ENCODE measurements around the gene ENTPD2. TPM values are rescaled to one million over a fixed set of nuclear protein-coding genes. Genes with fewer than 3 reads are reported as not detected.

The ENTPD2 gene
- total RNA-seq, 2 experiments from 2014 or later: not detected

GRCh38 chr9:137016436-137016835 is 37.4 kb downstream of the ENTPD2 start:
- POLR2A ChIA-PET: no interaction called here
- intact Hi-C loops (cut with micrococcal nuclease): no loop called here

GRCh38 chr9:137015976-137016375 is 37.9 kb downstream of the ENTPD2 start:
- CTCF ChIA-PET: no interaction called here
- H3K4me3 Mint-ChIP-seq: no peak overlapping the region
- no peaks in the 10 kb centered on the region for H3K9me3 Mint-ChIP-seq
- intact Hi-C loops (cut with micrococcal nuclease): no loop called here
- H3K27ac Mint-ChIP-seq: no peak overlapping the region
- no peaks in the 10 kb centered on the region for H3K27me3 Mint-ChIP-seq
- H3K36me3 Mint-ChIP-seq: no peaks in the 10 kb centered on the region
- POLR2A ChIA-PET: no interaction called here
- H3K4me1 Mint-ChIP-seq (ENCODE audit: low read depth): no peaks in the 10 kb centered on the region
- DNase-seq: no peak

More at GRCh38 chr9:137016436-137016835, 37.4 kb downstream of the ENTPD2 start:
- no peak for DNase-seq
- H3K4me1 Mint-ChIP-seq (ENCODE audit: low read depth): no peaks in the 10 kb centered on the region
- H3K4me3 Mint-ChIP-seq: no peak overlapping the region
- no peaks in the 10 kb centered on the region for H3K36me3 Mint-ChIP-seq
- no peaks in the 10 kb centered on the region for H3K9me3 Mint-ChIP-seq
- H3K27ac Mint-ChIP-seq: no peak overlapping the region
- no peaks in the 10 kb centered on the region for H3K27me3 Mint-ChIP-seq
- CTCF ChIA-PET: no interaction called here

GRCh38 chr9:137015540-137015930 is 38.3 kb downstream of the ENTPD2 start:
- Mint-ChIP-seq H3K4me3 (no peak overlapping the region), H3K9me3 (no peaks in the 10 kb centered on the region), H3K27me3 (no peaks in the 10 kb centered on the region), H3K27ac (no peak overlapping the region), H3K4me1 (ENCODE audit: low read depth) (no peaks in the 10 kb centered on the region), H3K36me3 (no peaks in the 10 kb centered on the region)
- ChIA-PET CTCF (interaction anchor here (1.6 kb wide), 1 partner anchor 14 kb away, joined by 4 read pairs; no protein-coding TSS in a partner anchor), POLR2A (no interaction called here)
- DNase-seq: no peak
- intact Hi-C loops (cut with micrococcal nuclease): no loop called here

GRCh38 chr9:137014776-137015539 is 38.9 kb downstream of the ENTPD2 start:
- no peaks in the 10 kb centered on the region for H3K27me3 Mint-ChIP-seq
- no peak overlapping the region for H3K4me3 Mint-ChIP-seq
- no peak overlapping the region for H3K27ac Mint-ChIP-seq
- POLR2A ChIA-PET: no interaction called here
- H3K9me3 Mint-ChIP-seq: no peaks in the 10 kb centered on the region
- no peaks in the 10 kb centered on the region for H3K4me1 Mint-ChIP-seq (ENCODE audit: low read depth)
- no peak for DNase-seq
- CTCF ChIA-PET: interaction anchor here (1.6 kb wide), 1 partner anchor 14 kb away, joined by 4 read pairs; no protein-coding TSS in a partner anchor
- intact Hi-C loops (cut with micrococcal nuclease): no loop called here
- H3K36me3 Mint-ChIP-seq: no peaks in the 10 kb centered on the region

GRCh38 chr9:137014166-137014565 is 39.7 kb downstream of the ENTPD2 start:
- Mint-ChIP-seq H3K9me3 (no peaks in the 10 kb centered on the region), H3K27me3 (no peaks in the 10 kb centered on the region), H3K4me3 (no peak overlapping the region), H3K36me3 (no peaks in the 10 kb centered on the region), H3K4me1 (ENCODE audit: low read depth) (no peaks in the 10 kb centered on the region), H3K27ac (no peak overlapping the region)
- intact Hi-C loops (cut with micrococcal nuclease): no loop called here
- CTCF ChIA-PET: interaction anchor here (1.6 kb wide), 1 partner anchor 15 kb away, joined by 4 read pairs; no protein-coding TSS in a partner anchor
- no peak for DNase-seq
- POLR2A ChIA-PET: no interaction called here

- Mint-ChIP-seq H3K36me3 (no peaks in the 10 kb centered on the region), H3K4me3 (no peak overlapping the region), H3K9me3 (no peaks in the 10 kb centered on the region), H3K4me1 (ENCODE audit: low read depth) (no peaks in the 10 kb centered on the region), H3K27me3 (no peaks in the 10 kb centered on the region), H3K27ac (no peak overlapping the region)
- ChIA-PET POLR2A (no interaction called here), CTCF (no interaction called here)
- intact Hi-C loops (cut with micrococcal nuclease): no loop called here
- no peak for DNase-seq
Measured at GRCh38 chr9:137013571-137013940, 40.3 kb downstream of the ENTPD2 start.

- DNase-seq: no peak
- no peaks in the 10 kb centered on the region for H3K36me3 Mint-ChIP-seq
- no peaks in the 10 kb centered on the region for H3K9me3 Mint-ChIP-seq
- H3K4me1 Mint-ChIP-seq (ENCODE audit: low read depth): no peaks in the 10 kb centered on the region
- H3K27me3 Mint-ChIP-seq: no peaks in the 10 kb centered on the region
- H3K27ac Mint-ChIP-seq: no peak overlapping the region
- POLR2A ChIA-PET: no interaction called here
- CTCF ChIA-PET: interaction anchor here (1.3 kb wide), 1 partner anchor 22 kb away, joined by 4 read pairs; no protein-coding TSS in a partner anchor
- intact Hi-C loops (cut with micrococcal nuclease): no loop called here
- H3K4me3 Mint-ChIP-seq: no peak overlapping the region
Measured at GRCh38 chr9:137012694-137013570, 40.9 kb downstream of the ENTPD2 start.

- no peaks in the 10 kb centered on the region for H3K36me3 Mint-ChIP-seq
- H3K4me3 Mint-ChIP-seq: no peak overlapping the region
- ChIA-PET CTCF (interaction anchor here (1.3 kb wide), 1 partner anchor 23 kb away, joined by 4 read pairs; no protein-coding TSS in a partner anchor), POLR2A (no interaction called here)
- no peak for DNase-seq
- H3K9me3 Mint-ChIP-seq: no peaks in the 10 kb centered on the region
- no peaks in the 10 kb centered on the region for H3K4me1 Mint-ChIP-seq (ENCODE audit: low read depth)
- no peak overlapping the region for H3K27ac Mint-ChIP-seq
- intact Hi-C loops (cut with micrococcal nuclease): no loop called here
- no peaks in the 10 kb centered on the region for H3K27me3 Mint-ChIP-seq
Measured at GRCh38 chr9:137011907-137012675, 41.8 kb downstream of the ENTPD2 start.

GRCh38 chr9:137011156-137011555 is 42.7 kb downstream of the ENTPD2 start:
- Mint-ChIP-seq H3K9me3 (no peaks in the 10 kb centered on the region), H3K36me3 (no peaks in the 10 kb centered on the region), H3K27me3 (no peaks in the 10 kb centered on the region), H3K27ac (no peak overlapping the region), H3K4me1 (ENCODE audit: low read depth) (peaks cover 2% of the 10 kb centered on the region), H3K4me3 (no peak overlapping the region)
- intact Hi-C loops (cut with micrococcal nuclease): no loop called here
- POLR2A ChIA-PET: no interaction called here
- CTCF ChIA-PET: interaction anchor here (1.3 kb wide), 1 partner anchor 24 kb away, joined by 4 read pairs; no protein-coding TSS in a partner anchor
- DNase-seq: no peak

- DNase-seq: no peak
- intact Hi-C loops (cut with micrococcal nuclease): no loop called here
- Mint-ChIP-seq H3K36me3 (no peaks in the 10 kb centered on the region), H3K9me3 (no peaks in the 10 kb centered on the region), H3K4me3 (no peak overlapping the region), H3K4me1 (ENCODE audit: low read depth) (peaks cover 3% of the 10 kb centered on the region), H3K27me3 (no peaks in the 10 kb centered on the region), H3K27ac (no peak overlapping the region)
- ChIA-PET POLR2A (no interaction called here), CTCF (no interaction called here)
Measured at GRCh38 chr9:137009938-137010732, 43.7 kb downstream of the ENTPD2 start.

GRCh38 chr9:137009217-137009616 is 44.6 kb downstream of the ENTPD2 start:
- H3K4me1 Mint-ChIP-seq (ENCODE audit: low read depth): peaks cover 3% of the 10 kb centered on the region
- no peaks in the 10 kb centered on the region for H3K36me3 Mint-ChIP-seq
- no peaks in the 10 kb centered on the region for H3K27me3 Mint-ChIP-seq
- intact Hi-C loops (cut with micrococcal nuclease): no loop called here
- H3K4me3 Mint-ChIP-seq: no peak overlapping the region
- ChIA-PET POLR2A (no interaction called here), CTCF (no interaction called here)
- no peaks in the 10 kb centered on the region for H3K9me3 Mint-ChIP-seq
- H3K27ac Mint-ChIP-seq: no peak overlapping the region
- no peak for DNase-seq
